B cell (primary cell): Measurements from ENCODE around the gene PRRC2B.

ENCODE experiments used
- CTCF ChIP-seq: fragments of 200-600 bp; IDR thresholded peaks from one replicate; pipeline ENCODE4 v1.8.0; 2022; ENCODE audit warnings: antibody characterized with exemption, mild to moderate bottlenecking
- EZH2 ChIP-seq: IDR thresholded peaks from 2 replicates; pipeline ENCODE4 v1.6.1; 2012; ENCODE audit warnings: borderline replicate concordance, low read depth, mild to moderate bottlenecking, moderate library complexity, low read length; ENCODE audit not compliant: insufficient read depth, poor library complexity, severe bottlenecking

GRCh38 chr9:131447600-131447999, 53.7 kb downstream of the PRRC2B start:
- TF ChIP-seq CTCF, result no peak
- TF ChIP-seq EZH2, result no peak
